SU-DHL-6 (cell line): ENCODE measurements around the gene STXBP5L.
A peak's percentile ranks its signal among the peaks of the same experiment; 100 is the strongest.

Experiments used
- H2AFZ ChIP-seq: fragments of 200-600 bp; sonication (generic); 2 replicates; pipeline ENCODE4 v1.6.1; 2014; ENCODE audit warnings: low read depth, mild to moderate bottlenecking, moderate library complexity, mixed read lengths, antibody characterized with exemption, low read length; ENCODE audit not compliant: severe bottlenecking
- H3F3A ChIP-seq: fragments of 200-600 bp; shearing (Covaris generic); 2 replicates; pipeline ENCODE4 v1.6.0; 2016; ENCODE audit warnings: antibody characterized with exemption, mild to moderate bottlenecking; ENCODE audit not compliant: insufficient read depth
- H3K27ac ChIP-seq: fragments of 200-600 bp; sonication (generic); 2 replicates; pipeline ENCODE4 v1.5.1; 2016; ENCODE audit warnings: low read depth, mild to moderate bottlenecking, low read length, moderate library complexity, mixed read lengths
- H3K27me3 ChIP-seq: fragments of 200-600 bp; sonication (generic), shearing (Covaris generic); 2 replicates; pipeline ENCODE4 v1.6.0; 2014; ENCODE audit warnings: mild to moderate bottlenecking, low read length
- H3K36me3 ChIP-seq: fragments of 200-600 bp; sonication (generic); 2 replicates; pipeline ENCODE4 v1.6.1; 2014; ENCODE audit warnings: mild to moderate bottlenecking, low read length, mixed read lengths
- H3K4me2 ChIP-seq: fragments of 300-600, 200-600 bp; shearing (Covaris generic), sonication (generic); 2 replicates; pipeline ENCODE4 v1.6.0; 2014; ENCODE audit warnings: low read length, low read depth, mild to moderate bottlenecking; ENCODE audit not compliant: poor library complexity, severe bottlenecking
- H3K4me3 ChIP-seq: fragments of 200-600 bp; sonication (generic); 2 replicates; pipeline ENCODE4 v1.5.1; 2014; ENCODE audit warnings: antibody characterized with exemption, low read length, mild to moderate bottlenecking, mixed read lengths; ENCODE audit not compliant: insufficient read depth, poor library complexity, severe bottlenecking
- H3K79me2 ChIP-seq: fragments of 200-600 bp; sonication (generic); 2 replicates; pipeline ENCODE4 v1.6.1; 2014; ENCODE audit warnings: mild to moderate bottlenecking, low read length, moderate library complexity; ENCODE audit not compliant: insufficient read depth
- H3K9ac ChIP-seq: fragments of 200-600 bp; sonication (generic); 2 replicates; pipeline ENCODE4 v1.7.0; 2014; ENCODE audit warnings: mild to moderate bottlenecking, low read length
- H3K9me2 ChIP-seq: fragments of 200-600 bp; sonication (generic); replicated peaks from 2 replicates; pipeline ENCODE4 v1.6.1; 2014; ENCODE audit warnings: low read length; ENCODE audit not compliant: insufficient read depth
- H3K9me3 ChIP-seq: fragments of 200-600 bp; sonication (generic); 2 replicates; pipeline ENCODE4 v1.6.1; 2014; ENCODE audit warnings: low read length, mixed read lengths; ENCODE audit not compliant: insufficient read depth
- H4K20me1 ChIP-seq: fragments of 200-600 bp; sonication (generic); 2 replicates; pipeline ENCODE4 v1.6.1; 2014; ENCODE audit warnings: low read depth, mild to moderate bottlenecking, antibody characterized with exemption, low read length, moderate library complexity, mixed read lengths
- CTCF ChIP-seq: fragments of 200-600 bp; sonication (generic); IDR thresholded peaks from one replicate; pipeline ENCODE4 v1.5.1; 2017; ENCODE audit warnings: antibody characterized with exemption, mild to moderate bottlenecking, low read length, moderate library complexity; ENCODE audit not compliant: insufficient read depth, poor library complexity, severe bottlenecking
- EZH2phosphoT487 ChIP-seq: fragments of 200-600 bp; sonication (generic), shearing (Covaris generic); conservative IDR thresholded peaks from 2 replicates; pipeline ENCODE4 v1.6.1; 2018; ENCODE audit warnings: mild to moderate bottlenecking, antibody characterized with exemption, low read length, moderate library complexity, mixed read lengths

STXBP5L gene

GRCh38 chr3:120907659-120908029 is 361 bp upstream of the STXBP5L start:
- Histone ChIP-seq H2AFZ (no peak overlapping the region), H3K4me2 (peak overlapping the region; percentile 62)

GRCh38 chr3:120908795-120909601 is 993 bp downstream of the STXBP5L start:
- Histone ChIP-seq H3K27ac (peak overlapping the region; percentile 73), H3K9me3 (no peaks in the 10 kb centered on the region), H3K9me2 (no peaks in the 10 kb centered on the region), H3K79me2 (no peaks in the 10 kb centered on the region), H4K20me1 (no peaks in the 10 kb centered on the region), H3K27me3 (no peaks in the 10 kb centered on the region), H2AFZ (peak overlapping the region; percentile 81), H3K36me3 (no peaks in the 10 kb centered on the region), H3F3A (no peaks in the 10 kb centered on the region), H3K4me2 (peak overlapping the region; percentile 62), H3K9ac (peak overlapping the region; percentile 50), H3K4me3 (peak overlapping the region; percentile 55)
- no peak for TF ChIP-seq CTCF
- no peak for TF ChIP-seq EZH2phosphoT487

More at GRCh38 chr3:120907659-120908029, 361 bp upstream of the STXBP5L start:
- no peaks in the 10 kb centered on the region for H3F3A ChIP-seq
- H3K9me3 ChIP-seq: no peaks in the 10 kb centered on the region
- no peak overlapping the region for H3K27ac ChIP-seq
- H3K9me2 ChIP-seq: no peaks in the 10 kb centered on the region
- H3K27me3 ChIP-seq: no peaks in the 10 kb centered on the region
- no peaks in the 10 kb centered on the region for H3K36me3 ChIP-seq
- TF ChIP-seq CTCF: no peak
- no peak for TF ChIP-seq EZH2phosphoT487
- no peak overlapping the region for H3K9ac ChIP-seq
- H3K4me3 ChIP-seq: no peak overlapping the region
- no peaks in the 10 kb centered on the region for H4K20me1 ChIP-seq
- no peaks in the 10 kb centered on the region for H3K79me2 ChIP-seq

- Histone ChIP-seq H4K20me1 (no peaks in the 10 kb centered on the region), H3K9me3 (no peaks in the 10 kb centered on the region), H3K27me3 (no peaks in the 10 kb centered on the region), H3K4me3 (peak overlapping the region; percentile 55), H3K9ac (peak overlapping the region; percentile 50), H3K27ac (peak overlapping the region; percentile 73), H3K4me2 (peak overlapping the region; percentile 62), H3F3A (no peaks in the 10 kb centered on the region), H3K79me2 (no peaks in the 10 kb centered on the region), H2AFZ (peak overlapping the region; percentile 81), H3K36me3 (no peaks in the 10 kb centered on the region), H3K9me2 (no peaks in the 10 kb centered on the region)
- no peak for TF ChIP-seq EZH2phosphoT487
- no peak for TF ChIP-seq CTCF
Measured at GRCh38 chr3:120909602-120909878, 1.5 kb downstream of the STXBP5L start.
